Vagina (tissue), 2 donors: Measurements from ENCODE around the gene HINT1. TPM values are rescaled to one million over a fixed set of nuclear protein-coding genes. Genes with fewer than 3 reads are reported as not detected.

ENCODE experiments used
- DNase-seq, 2 donors: peaks; one replicate each; pipeline ENCODE4 v3.0.0-alpha.2; 2017; ENCODE audit errors: extremely low spot score in 2 of 2
- H3K27ac ChIP-seq: fragments of 200-600 bp; sonication (generic); one replicate; pipeline ENCODE4 v1.5.1; 2019
- H3K27me3 ChIP-seq: fragments of 200-600 bp; sonication (generic); one replicate; pipeline ENCODE4 v1.5.1; 2019
- H3K36me3 ChIP-seq, 2 donors: fragments of 200-600 bp; sonication (generic); one replicate each; pipeline ENCODE4 v1.5.1; 2017 to 2019
- H3K4me1 ChIP-seq: fragments of 200-600 bp; sonication (generic); one replicate; pipeline ENCODE4 v1.5.1; 2019
- H3K4me3 ChIP-seq, 2 donors: fragments of 200-600 bp; sonication (generic); 1 replicate in 1 of 2; 2 replicates in 1 of 2; pipeline ENCODE4 v1.5.1; 2016 to 2019
- H3K9me3 ChIP-seq: fragments of 200-600 bp; sonication (generic); one replicate; pipeline ENCODE4 v1.5.1; 2019
- POLR2A ChIP-seq, 2 donors: fragments of 450-650 bp; IDR thresholded peaks; one replicate each; pipeline ENCODE4 v1.6.1; 2017; ENCODE audit warnings: antibody characterized with exemption in 2 of 2, mild to moderate bottlenecking in 2 of 2, moderate library complexity in 2 of 2
- POLR2AphosphoS5 ChIP-seq, 2 donors: sonication (generic); formaldehyde crosslinking; IDR thresholded peaks; one replicate each; pipeline ENCODE4 v1.9.0; 2017; ENCODE audit warnings: antibody characterized with exemption in 2 of 2, mild to moderate bottlenecking in 2 of 2, low read depth in 1 of 2; ENCODE audit not compliant: insufficient read depth in 1 of 2
- intact Hi-C: fragments of 100-400 bp; cut with DNase I; formaldehyde crosslinking; loops from one replicate; pipeline ENCODE4 v1.15.1; 2023
- total RNA-seq: library from RNA; depleted of rRNA; stranded (reverse); fragments of >200 nt; gene quantifications from one replicate; pipeline ENCODE4 v1.2.3, GENCODE V29; 2016
- TF ChIP-seq, protein P1 (sequence below), 3 experiments: fragments of 450-650 bp in 2 of 3; fragments of 200-600 bp in 1 of 3; sonication (generic) in 1 of 3; IDR thresholded peaks; one replicate each; pipeline ENCODE4 v1.5.1; 2017 to 2019; ENCODE audit warnings: antibody characterized with exemption in 3 of 3, mild to moderate bottlenecking in 2 of 3, moderate library complexity in 2 of 3

The HINT1 gene
- total RNA-seq: 161 TPM

DNA sequence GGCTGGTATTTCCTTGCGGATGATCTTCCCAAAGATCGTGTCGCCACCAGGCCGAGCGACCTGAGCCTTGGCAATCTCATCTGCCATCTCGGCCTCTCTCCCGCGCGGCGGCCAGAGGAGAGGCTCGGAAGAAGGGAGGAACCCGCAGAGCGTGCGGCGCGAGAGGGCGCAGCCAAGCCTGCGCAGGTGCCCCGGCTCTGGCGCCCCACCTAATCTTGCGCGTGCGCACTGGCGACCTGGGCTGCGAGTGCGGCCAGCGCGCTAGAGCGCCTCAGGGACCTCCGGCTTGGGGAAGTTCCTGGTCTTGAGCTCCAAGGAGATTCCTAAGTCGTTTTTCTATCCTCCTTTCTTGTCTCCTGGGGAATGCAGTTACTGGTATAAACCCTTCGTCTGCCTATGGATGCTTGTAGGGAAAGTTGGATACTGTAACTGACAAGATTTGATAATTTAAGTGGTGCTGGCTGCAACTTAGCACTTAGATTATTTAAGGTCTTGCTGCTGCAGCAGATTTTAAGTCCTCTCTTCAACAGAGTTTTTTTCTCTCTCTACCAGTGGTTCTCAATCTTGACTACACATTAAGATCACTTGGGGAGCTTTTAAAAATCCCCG lies at the start of gene HINT1:
Gene HINT1, minus strand, starts transcription at position 138 of the 609 bp plus-strand sequence. Its CDS starts 51 bp downstream, at position 87.
- no peaks in the 10 kb centered on the region for H3K27me3 ChIP-seq
- peak in 1 of 2 donors; percentile 92 for DNase-seq
- peaks cover 31% of the 10 kb centered on the region for H3K4me1 ChIP-seq
- peak within 1 kb of the TSS; percentile 95 for H3K27ac ChIP-seq
- no peaks in the 10 kb centered on the region for H3K9me3 ChIP-seq
- peak within 1 kb of the TSS; percentile 70 to 76 for H3K4me3 ChIP-seq
- intact Hi-C loops: loop anchor here (10.0 kb wide), 1 partner anchor 100 kb away; the partner anchor contains the start of gene CDC42SE2
- TF ChIP-seq, protein P1, sequence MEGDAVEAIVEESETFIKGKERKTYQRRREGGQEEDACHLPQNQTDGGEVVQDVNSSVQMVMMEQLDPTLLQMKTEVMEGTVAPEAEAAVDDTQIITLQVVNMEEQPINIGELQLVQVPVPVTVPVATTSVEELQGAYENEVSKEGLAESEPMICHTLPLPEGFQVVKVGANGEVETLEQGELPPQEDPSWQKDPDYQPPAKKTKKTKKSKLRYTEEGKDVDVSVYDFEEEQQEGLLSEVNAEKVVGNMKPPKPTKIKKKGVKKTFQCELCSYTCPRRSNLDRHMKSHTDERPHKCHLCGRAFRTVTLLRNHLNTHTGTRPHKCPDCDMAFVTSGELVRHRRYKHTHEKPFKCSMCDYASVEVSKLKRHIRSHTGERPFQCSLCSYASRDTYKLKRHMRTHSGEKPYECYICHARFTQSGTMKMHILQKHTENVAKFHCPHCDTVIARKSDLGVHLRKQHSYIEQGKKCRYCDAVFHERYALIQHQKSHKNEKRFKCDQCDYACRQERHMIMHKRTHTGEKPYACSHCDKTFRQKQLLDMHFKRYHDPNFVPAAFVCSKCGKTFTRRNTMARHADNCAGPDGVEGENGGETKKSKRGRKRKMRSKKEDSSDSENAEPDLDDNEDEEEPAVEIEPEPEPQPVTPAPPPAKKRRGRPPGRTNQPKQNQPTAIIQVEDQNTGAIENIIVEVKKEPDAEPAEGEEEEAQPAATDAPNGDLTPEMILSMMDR (IDR thresholded peaks at IDR 0.05): peak in 1 of 3 experiments; percentile 51
- TF ChIP-seq POLR2AphosphoS5 (IDR thresholded peaks at IDR 0.05; ENCODE audit: insufficient read depth in 1 of 2, low read depth in 1 of 2): peak; percentile 90 to 95
- peak in 1 of 2 donors; percentile 63 for TF ChIP-seq POLR2A (IDR thresholded peaks at IDR 0.05)
- H3K36me3 ChIP-seq: peaks cover 0 to 24% of the 10 kb centered on the region in 2 donors

- H3K4me1 ChIP-seq: no peaks in the 10 kb centered on the region
Measured at GRCh38 chr5:131214609-131215227, 49.7 kb upstream of the HINT1 start.

DNA sequence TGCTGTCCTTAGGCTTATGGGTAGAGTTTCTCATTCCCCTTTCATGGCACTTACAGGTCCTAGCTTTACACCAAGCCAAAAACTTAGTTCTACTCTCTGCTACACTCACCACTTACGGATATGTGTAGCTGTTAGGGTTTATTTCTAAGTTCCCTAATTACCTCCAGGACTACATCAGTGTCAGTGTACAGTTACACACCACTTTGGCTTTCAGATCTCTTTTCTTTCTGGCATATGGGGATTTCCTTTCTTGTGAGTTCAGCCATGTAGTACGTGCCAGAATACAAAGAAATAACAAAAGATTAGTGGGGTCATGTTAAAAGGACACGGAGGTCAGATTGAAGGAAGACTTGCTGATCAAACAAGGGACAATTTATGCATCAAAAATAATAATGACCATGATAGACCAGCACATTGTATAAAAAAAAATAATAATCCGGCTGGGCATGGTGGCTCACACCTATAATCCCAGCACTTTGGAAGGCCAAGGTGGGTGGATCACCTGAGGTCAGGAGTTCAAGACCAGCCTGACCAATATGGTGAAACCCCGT lies 47.5 kb upstream of the HINT1 start:
- H3K27ac ChIP-seq: no peak overlapping the region
- TF ChIP-seq POLR2A (IDR thresholded peaks at IDR 0.05) (no peak), POLR2AphosphoS5 (IDR thresholded peaks at IDR 0.05; ENCODE audit: insufficient read depth in 1 of 2, low read depth in 1 of 2) (no peak)
- TF ChIP-seq, protein P1 (IDR thresholded peaks at IDR 0.05): no peak
- intact Hi-C loops: no loop called here
- no peaks in the 10 kb centered on the region for H3K36me3 ChIP-seq
- no peaks in the 10 kb centered on the region for H3K9me3 ChIP-seq
- no peak for DNase-seq
- H3K27me3 ChIP-seq: no peaks in the 10 kb centered on the region
- no peak overlapping the region for H3K4me3 ChIP-seq
- no peaks in the 10 kb centered on the region for H3K4me1 ChIP-seq

More at GRCh38 chr5:131214609-131215227, 49.7 kb upstream of the HINT1 start:
- intact Hi-C loops: no loop called here
- no peaks in the 10 kb centered on the region for H3K9me3 ChIP-seq
- no peak overlapping the region for H3K4me3 ChIP-seq
- H3K36me3 ChIP-seq: no peaks in the 10 kb centered on the region
- no peaks in the 10 kb centered on the region for H3K27me3 ChIP-seq
- TF ChIP-seq POLR2A (IDR thresholded peaks at IDR 0.05) (no peak), POLR2AphosphoS5 (IDR thresholded peaks at IDR 0.05; ENCODE audit: insufficient read depth in 1 of 2, low read depth in 1 of 2) (no peak)
- TF ChIP-seq, protein P1 (IDR thresholded peaks at IDR 0.05): no peak
- no peak for DNase-seq
- H3K27ac ChIP-seq: no peak overlapping the region

DNA sequence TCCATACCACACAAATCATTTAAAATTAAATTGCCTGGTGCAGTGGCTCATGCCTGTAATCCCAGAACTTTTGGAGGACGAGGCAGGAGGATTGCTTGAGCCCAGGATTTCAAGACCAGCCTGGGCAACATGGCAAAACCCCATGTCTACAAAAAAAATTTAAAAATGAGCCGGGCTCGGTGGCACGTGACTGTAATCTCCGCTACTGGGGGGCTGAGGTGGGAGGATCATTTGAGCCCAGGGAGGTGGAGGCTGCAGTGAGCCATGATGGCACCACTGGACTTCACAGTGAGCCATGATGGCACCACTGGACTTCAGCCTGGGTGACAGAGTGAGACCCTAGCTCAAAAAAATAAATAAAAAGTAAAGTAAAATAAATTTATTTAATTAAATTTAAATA lies 46.6 kb upstream of the HINT1 start:
- no peaks in the 10 kb centered on the region for H3K36me3 ChIP-seq
- no peak for DNase-seq
- no peak for TF ChIP-seq POLR2AphosphoS5 (IDR thresholded peaks at IDR 0.05; ENCODE audit: insufficient read depth in 1 of 2, low read depth in 1 of 2)
- no peaks in the 10 kb centered on the region for H3K4me1 ChIP-seq
- intact Hi-C loops: no loop called here
- no peaks in the 10 kb centered on the region for H3K27me3 ChIP-seq
- no peaks in the 10 kb centered on the region for H3K9me3 ChIP-seq
- no peak overlapping the region for H3K4me3 ChIP-seq
- no peak overlapping the region for H3K27ac ChIP-seq

- Histone ChIP-seq H3K27ac (no peak overlapping the region), H3K9me3 (no peaks in the 10 kb centered on the region), H3K4me1 (no peaks in the 10 kb centered on the region), H3K27me3 (no peaks in the 10 kb centered on the region), H3K36me3 (no peaks in the 10 kb centered on the region), H3K4me3 (no peak overlapping the region)
- intact Hi-C loops: no loop called here
- TF ChIP-seq POLR2AphosphoS5 (IDR thresholded peaks at IDR 0.05; ENCODE audit: insufficient read depth in 1 of 2, low read depth in 1 of 2) (no peak), POLR2A (IDR thresholded peaks at IDR 0.05) (no peak)
- TF ChIP-seq, protein P1 (IDR thresholded peaks at IDR 0.05): no peak
- DNase-seq: no peak
Measured at GRCh38 chr5:131210151-131210510, 45.1 kb upstream of the HINT1 start.
